ENCODE measurements around the gene SLC43A3. TPM values are rescaled to one million over a fixed set of nuclear protein-coding genes. Genes with fewer than 3 reads are reported as not detected.

Gene SLC43A3
- total RNA-seq, 2 donors from 2014 or later, result 31.7 to 61.3 TPM

DNA sequence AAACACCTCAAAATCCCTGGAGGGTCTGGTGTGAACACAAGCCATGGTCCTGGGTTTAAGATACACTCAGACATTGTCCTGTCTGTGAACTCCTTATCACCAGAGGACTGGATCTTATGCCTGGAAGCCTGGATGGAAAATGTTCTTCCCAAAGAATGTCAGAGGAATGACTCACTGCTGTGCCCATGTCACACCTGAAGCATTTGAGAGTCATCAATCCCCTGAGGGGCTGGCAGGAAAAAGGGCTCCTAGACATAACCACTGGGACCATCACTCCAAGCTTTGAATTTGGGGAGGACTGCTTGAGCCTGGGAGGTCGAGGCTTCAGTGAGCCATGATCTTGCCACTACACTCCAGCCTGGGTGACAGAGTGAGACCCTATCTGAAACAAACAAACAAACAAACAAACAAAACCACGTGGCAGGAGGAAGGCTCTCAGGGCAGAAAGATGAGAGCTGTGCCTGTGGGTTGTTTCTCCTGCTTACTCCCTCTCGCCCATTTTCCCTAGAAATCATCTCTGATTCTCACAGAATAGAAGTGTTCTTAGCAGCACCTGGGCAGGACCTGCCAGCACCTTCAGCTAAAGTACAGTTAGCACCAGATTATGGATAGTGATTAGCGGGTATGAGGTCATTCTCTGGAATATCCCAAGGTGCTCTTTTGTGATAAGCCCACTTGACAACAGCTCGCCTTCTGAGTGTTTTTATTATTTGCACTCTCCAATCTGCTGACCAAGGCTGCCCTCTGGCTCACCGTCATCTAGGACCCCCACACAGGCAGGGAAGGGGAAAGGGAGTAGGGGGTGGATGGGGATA is 24.5 kb downstream of the SLC43A3 start:
- Histone ChIP-seq H3K27me3 (no peaks in the 10 kb centered on the region), H3K36me3 (peaks cover 6% of the 10 kb centered on the region), H3K27ac (no peak overlapping the region), H3K4me1 (peaks cover 0 to 17% of the 10 kb centered on the region in 2 donors), H3K9me3 (no peaks in the 10 kb centered on the region), H3K4me3 (no peak overlapping the region)
- TF ChIP-seq, protein P1, sequence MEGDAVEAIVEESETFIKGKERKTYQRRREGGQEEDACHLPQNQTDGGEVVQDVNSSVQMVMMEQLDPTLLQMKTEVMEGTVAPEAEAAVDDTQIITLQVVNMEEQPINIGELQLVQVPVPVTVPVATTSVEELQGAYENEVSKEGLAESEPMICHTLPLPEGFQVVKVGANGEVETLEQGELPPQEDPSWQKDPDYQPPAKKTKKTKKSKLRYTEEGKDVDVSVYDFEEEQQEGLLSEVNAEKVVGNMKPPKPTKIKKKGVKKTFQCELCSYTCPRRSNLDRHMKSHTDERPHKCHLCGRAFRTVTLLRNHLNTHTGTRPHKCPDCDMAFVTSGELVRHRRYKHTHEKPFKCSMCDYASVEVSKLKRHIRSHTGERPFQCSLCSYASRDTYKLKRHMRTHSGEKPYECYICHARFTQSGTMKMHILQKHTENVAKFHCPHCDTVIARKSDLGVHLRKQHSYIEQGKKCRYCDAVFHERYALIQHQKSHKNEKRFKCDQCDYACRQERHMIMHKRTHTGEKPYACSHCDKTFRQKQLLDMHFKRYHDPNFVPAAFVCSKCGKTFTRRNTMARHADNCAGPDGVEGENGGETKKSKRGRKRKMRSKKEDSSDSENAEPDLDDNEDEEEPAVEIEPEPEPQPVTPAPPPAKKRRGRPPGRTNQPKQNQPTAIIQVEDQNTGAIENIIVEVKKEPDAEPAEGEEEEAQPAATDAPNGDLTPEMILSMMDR (IDR thresholded peaks at IDR 0.05), result no peak
- DNase-seq (ENCODE audit: low spot score), result no peak

DNA sequence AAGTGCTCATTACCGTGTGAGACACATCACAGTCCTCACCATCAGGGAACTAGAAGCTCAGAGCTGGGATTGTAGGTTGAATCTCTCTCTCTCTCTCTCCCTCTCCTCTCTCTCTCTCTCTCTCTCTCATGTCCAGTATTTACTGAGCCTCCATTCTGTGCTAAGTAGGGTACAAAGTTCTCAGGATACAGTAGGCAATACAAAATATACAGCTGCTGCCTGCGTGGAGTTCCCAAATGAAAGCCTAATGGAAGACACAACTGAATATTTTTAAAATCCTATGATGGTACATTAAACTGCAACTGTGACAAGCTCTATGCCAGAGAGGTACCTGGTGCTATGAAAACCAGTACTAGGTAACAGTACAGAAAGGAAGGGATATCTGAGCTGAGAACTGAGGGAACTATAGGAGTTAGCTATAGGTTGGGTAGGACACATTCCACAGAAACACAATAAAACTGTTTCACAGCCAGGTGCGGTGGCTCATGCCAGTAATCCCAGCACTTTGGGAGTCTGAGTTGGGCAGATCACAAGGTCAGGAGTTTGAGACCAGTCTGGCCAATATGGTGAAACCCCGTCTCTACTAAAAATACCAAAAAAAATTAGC is 26.8 kb downstream of the SLC43A3 start:
- Histone ChIP-seq H3K4me3 (no peak overlapping the region), H3K4me1 (no peaks in the 10 kb centered on the region), H3K27ac (no peak overlapping the region), H3K27me3 (no peaks in the 10 kb centered on the region), H3K9me3 (no peaks in the 10 kb centered on the region), H3K36me3 (no peaks in the 10 kb centered on the region)
- TF ChIP-seq, protein P1 (IDR thresholded peaks at IDR 0.05), result no peak
- no peak for DNase-seq (ENCODE audit: low spot score)

DNA sequence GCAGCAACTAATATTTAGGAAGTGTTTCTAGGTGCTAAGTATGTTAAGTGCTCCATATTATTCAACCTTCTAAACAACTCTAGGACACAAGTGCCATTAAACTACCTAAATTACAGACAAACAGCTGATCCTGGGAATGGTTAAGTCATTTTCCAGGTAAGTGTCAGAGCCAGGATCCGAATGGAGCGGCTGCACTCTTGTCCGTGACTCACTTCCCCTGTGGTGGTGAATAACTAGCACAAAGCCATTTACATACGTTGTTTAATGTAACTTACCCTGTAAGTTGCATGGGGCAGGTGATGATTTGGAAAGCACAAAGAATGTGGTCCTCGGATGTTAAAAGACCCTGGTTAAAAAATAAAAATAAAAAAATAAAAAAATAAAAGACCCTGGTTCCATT is 27.7 kb downstream of the SLC43A3 start:
- Histone ChIP-seq H3K27me3 (no peaks in the 10 kb centered on the region), H3K4me3 (no peak overlapping the region), H3K27ac (no peak overlapping the region), H3K4me1 (no peaks in the 10 kb centered on the region), H3K36me3 (no peaks in the 10 kb centered on the region), H3K9me3 (no peaks in the 10 kb centered on the region)
- TF ChIP-seq, protein P1 (IDR thresholded peaks at IDR 0.05), result no peak
- no peak for DNase-seq (ENCODE audit: low spot score)

DNA sequence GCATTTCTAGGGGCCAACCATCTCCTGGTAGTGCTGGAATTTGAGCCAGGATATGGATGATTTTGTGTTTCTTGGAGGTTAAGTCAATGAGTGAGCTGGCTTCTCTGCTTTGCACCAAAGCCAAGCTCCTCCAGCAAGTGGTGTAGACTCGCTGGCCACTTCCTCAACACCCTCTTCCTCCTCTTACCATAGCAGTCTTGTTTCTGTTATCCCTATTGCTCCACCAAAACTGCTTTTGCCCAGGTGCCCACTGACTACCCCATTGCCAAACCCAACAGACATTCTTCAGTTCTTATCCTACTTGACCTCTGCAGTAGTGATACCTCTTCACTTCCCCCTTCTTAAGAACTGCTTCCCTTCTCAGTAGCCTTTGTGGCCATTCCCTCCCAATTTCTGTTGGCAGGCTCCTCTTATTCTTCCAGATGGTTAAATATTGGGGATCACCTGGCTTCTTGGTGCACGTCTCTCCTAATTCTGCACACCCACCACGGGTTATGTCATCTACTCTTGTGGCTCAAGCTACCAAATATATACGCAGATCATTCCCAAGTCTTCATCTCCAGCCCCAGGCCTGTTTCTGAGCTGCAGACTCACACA is 29.4 kb downstream of the SLC43A3 start:
- Histone ChIP-seq H3K27me3 (no peaks in the 10 kb centered on the region), H3K36me3 (no peaks in the 10 kb centered on the region), H3K4me1 (no peaks in the 10 kb centered on the region), H3K9me3 (no peaks in the 10 kb centered on the region), H3K4me3 (no peak overlapping the region), H3K27ac (no peak overlapping the region)
- DNase-seq (ENCODE audit: low spot score), result no peak
- TF ChIP-seq, protein P1 (IDR thresholded peaks at IDR 0.05), result no peak

DNA sequence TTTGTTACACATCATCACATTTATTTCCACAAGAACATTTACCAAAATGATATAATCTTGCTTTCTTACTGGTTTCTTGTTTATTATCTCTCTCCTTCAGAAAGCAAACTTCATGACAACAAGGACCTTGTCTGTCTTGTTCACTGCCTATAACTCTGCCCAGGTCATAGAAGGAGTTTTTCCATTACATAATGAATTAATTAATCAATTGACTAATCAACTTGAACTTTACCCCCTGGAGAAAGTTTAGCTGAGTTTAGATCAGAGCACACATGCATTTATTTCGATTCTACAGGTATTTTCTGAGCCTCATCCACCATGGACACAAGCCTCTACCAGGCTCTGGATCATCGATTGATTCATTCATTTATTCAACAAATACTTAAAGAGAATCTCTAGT is 30.2 kb downstream of the SLC43A3 start:
- no peaks in the 10 kb centered on the region for H3K4me1 ChIP-seq
- H3K27ac ChIP-seq, result no peak overlapping the region
- no peaks in the 10 kb centered on the region for H3K27me3 ChIP-seq
- TF ChIP-seq, protein P1 (IDR thresholded peaks at IDR 0.05), result no peak
- H3K9me3 ChIP-seq, result no peaks in the 10 kb centered on the region
- DNase-seq (ENCODE audit: low spot score), result no peak
- no peak overlapping the region for H3K4me3 ChIP-seq
- no peaks in the 10 kb centered on the region for H3K36me3 ChIP-seq
